PC-3 (cell line): ENCODE data around the gene POLR2C. TPM values are rescaled to one million over a fixed set of nuclear protein-coding genes. Genes with fewer than 3 reads are reported as not detected.

Experiments
- ATAC-seq: fragments of 200-7000 bp; cut with Tn5 transposase; 2 replicates; pipeline ENCODE4 v1.9.1; 2020; ENCODE audit warnings: mild to moderate bottlenecking, moderate library complexity
- BruUV-seq: library from RNA; stranded (reverse); fragments of 400-500 nt; replicated peaks from 2 replicates; lab custom pipeline; 2021; lab: Mats Ljungman, UMichigan
- CTCF ChIA-PET: fragments of 300-600 bp; sonication (Branson Sonifier 250); formaldehyde crosslinking; loops from one replicate; lab custom pipeline; 2022; ENCODE audit warnings: antibody characterized with exemption; lab: Charles Lee
- POLR2A ChIA-PET: fragments of 300-600 bp; sonication (Branson Sonifier 250); formaldehyde crosslinking; loops from one replicate; lab custom pipeline; 2022; ENCODE audit warnings: antibody characterized with exemption; ENCODE audit not compliant: unreplicated experiment; lab: Charles Lee
- DNase-seq: peaks from one replicate; pipeline ENCODE4 v3.0.0-alpha.2; 2015
- H2AFZ ChIP-seq: fragments of 300-600 bp; sonication (generic); 2 replicates; pipeline ENCODE4 v1.6.0; 2016; ENCODE audit warnings: antibody characterized with exemption, low read length
- H3F3A ChIP-seq: fragments of 300-600 bp; sonication (generic); one replicate; pipeline ENCODE4 v1.6.0; 2017; ENCODE audit warnings: antibody characterized with exemption, low read length, control low read depth, mild to moderate bottlenecking; ENCODE audit not compliant: unreplicated experiment
- H3K27ac ChIP-seq: fragments of 300-600 bp; sonication (generic); 2 replicates; pipeline ENCODE4 v1.5.1; 2016; ENCODE audit warnings: mild to moderate bottlenecking, low read length
- H3K27me3 ChIP-seq: fragments of 300-600 bp; sonication (generic); 2 replicates; pipeline ENCODE4 v1.6.1; 2016; ENCODE audit warnings: low read length, mixed read lengths
- H3K36me3 ChIP-seq: fragments of 300-600 bp; sonication (generic); 2 replicates; pipeline ENCODE4 v1.6.1; 2016; ENCODE audit warnings: low read depth, mixed run types, low read length, mixed read lengths
- H3K4me1 ChIP-seq: fragments of 300-600 bp; sonication (generic); 2 replicates; pipeline ENCODE4 v1.5.1; 2016; ENCODE audit warnings: low read length; ENCODE audit not compliant: insufficient read depth
- H3K4me2 ChIP-seq: fragments of 300-600 bp; sonication (generic); 2 replicates; pipeline ENCODE4 v1.6.0; 2016; ENCODE audit warnings: low read length
- H3K4me3 ChIP-seq: fragments of 300-600 bp; sonication (generic); 2 replicates; pipeline ENCODE4 v1.5.1; 2016; ENCODE audit warnings: mild to moderate bottlenecking, low read length, mixed read lengths
- H3K79me2 ChIP-seq: fragments of 300-600 bp; sonication (generic); 2 replicates; pipeline ENCODE4 v1.6.1; 2017; ENCODE audit warnings: low read length, mixed read lengths
- H3K9ac ChIP-seq: fragments of 300-600 bp; sonication (generic); 2 replicates; pipeline ENCODE4 v1.6.0; 2016; ENCODE audit warnings: mild to moderate bottlenecking, low read length
- H3K9me2 ChIP-seq: fragments of 300-600 bp; sonication (generic); replicated peaks from 2 replicates; pipeline ENCODE4 v1.6.1; 2016; ENCODE audit warnings: mixed run types, low read length, mixed read lengths
- H3K9me3 ChIP-seq: fragments of 300-600 bp; sonication (generic); 2 replicates; pipeline ENCODE4 v1.6.1; 2016; ENCODE audit warnings: low read length, mixed read lengths
- H4K20me1 ChIP-seq: fragments of 300-600 bp; sonication (generic); 2 replicates; pipeline ENCODE4 v1.6.1; 2016; ENCODE audit warnings: low read length, mixed read lengths
- EZH2 ChIP-seq: fragments of 300-600 bp; sonication (generic); IDR thresholded peaks from one replicate; pipeline ENCODE4 v1.6.1; 2017; ENCODE audit warnings: antibody characterized with exemption, mild to moderate bottlenecking, low read length; ENCODE audit not compliant: unreplicated experiment
- EZH2phosphoT487 ChIP-seq: fragments of 300-600 bp; sonication (generic); IDR thresholded peaks from 2 replicates; pipeline ENCODE4 v1.6.1; 2018; ENCODE audit warnings: mild to moderate bottlenecking, antibody characterized with exemption, low read length, borderline replicate concordance
- intact Hi-C: fragments of 100-400 bp; cut with micrococcal nuclease; formaldehyde crosslinking; loops from 2 replicates; pipeline ENCODE4 v1.9.0; 2023
- total RNA-seq: library from RNA; depleted of rRNA; stranded (reverse); fragments of >200 nt; gene quantifications from 2 replicates; pipeline ENCODE4 v1.2.3, GENCODE V29; 2014
- TF ChIP-seq, protein P1 (sequence below): fragments of 300-600 bp; sonication (generic); conservative IDR thresholded peaks from 2 replicates; pipeline ENCODE4 v1.5.1; 2017; ENCODE audit warnings: antibody characterized with exemption, low read depth, mild to moderate bottlenecking, low read length

Gene POLR2C
- total RNA-seq, 1 experiment from 2014 or later, result 114 TPM

DNA sequence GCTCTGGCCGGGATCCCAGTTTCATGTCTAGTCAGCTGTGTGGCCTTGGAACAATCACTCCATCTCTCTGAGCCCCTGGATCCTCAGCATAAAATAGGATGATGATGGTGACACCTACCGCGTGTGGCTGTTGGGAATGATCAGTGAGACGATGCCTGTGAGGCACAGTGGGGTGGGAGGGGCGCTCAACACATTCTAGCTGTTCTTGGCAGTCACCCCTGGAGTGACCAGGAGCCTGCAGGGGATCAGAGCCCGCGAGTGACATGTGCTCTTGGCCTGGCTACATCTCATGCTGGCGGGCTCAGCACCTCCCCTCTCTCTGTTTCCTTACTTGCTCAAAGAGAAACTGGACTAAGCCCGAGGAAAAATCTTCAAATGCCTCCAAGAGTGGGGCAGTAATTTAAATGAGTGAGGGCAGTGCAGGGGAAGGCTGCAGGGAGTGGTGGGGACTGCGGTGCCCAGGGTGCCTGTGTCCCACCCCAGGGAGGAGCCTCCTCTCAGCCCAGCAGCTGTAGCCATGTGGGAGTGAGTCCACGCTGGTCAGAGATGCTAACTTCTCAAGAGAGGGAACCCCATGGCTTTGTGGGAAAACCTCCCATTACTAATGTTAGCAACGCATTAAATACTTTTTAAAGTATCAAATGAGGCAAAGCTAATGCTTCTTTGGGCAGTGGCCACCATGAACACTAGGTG, 46.9 kb downstream of the POLR2C start:
- BruUV-seq, result no TSS peak
- no peak overlapping the region for H3K9ac ChIP-seq
- intact Hi-C loops, result no loop called here
- POLR2A ChIA-PET, result no interaction called here
- no peak overlapping the region for H3K27ac ChIP-seq
- ATAC-seq, result no peak
- H4K20me1 ChIP-seq, result no peaks in the 10 kb centered on the region
- H3F3A ChIP-seq, result no peaks in the 10 kb centered on the region
- H3K36me3 ChIP-seq, result no peaks in the 10 kb centered on the region
- H3K4me3 ChIP-seq, result no peak overlapping the region
- CTCF ChIA-PET, result no interaction called here
- H3K9me3 ChIP-seq, result no peaks in the 10 kb centered on the region
- no peaks in the 10 kb centered on the region for H3K4me1 ChIP-seq
- no peaks in the 10 kb centered on the region for H3K27me3 ChIP-seq
- no peaks in the 10 kb centered on the region for H3K79me2 ChIP-seq
- DNase-seq, result no peak
- H3K4me2 ChIP-seq, result no peak overlapping the region
- H3K9me2 ChIP-seq, result no peaks in the 10 kb centered on the region
- H2AFZ ChIP-seq, result no peak overlapping the region
- TF ChIP-seq EZH2 (no peak), EZH2phosphoT487 (no peak)
- TF ChIP-seq, protein P1, sequence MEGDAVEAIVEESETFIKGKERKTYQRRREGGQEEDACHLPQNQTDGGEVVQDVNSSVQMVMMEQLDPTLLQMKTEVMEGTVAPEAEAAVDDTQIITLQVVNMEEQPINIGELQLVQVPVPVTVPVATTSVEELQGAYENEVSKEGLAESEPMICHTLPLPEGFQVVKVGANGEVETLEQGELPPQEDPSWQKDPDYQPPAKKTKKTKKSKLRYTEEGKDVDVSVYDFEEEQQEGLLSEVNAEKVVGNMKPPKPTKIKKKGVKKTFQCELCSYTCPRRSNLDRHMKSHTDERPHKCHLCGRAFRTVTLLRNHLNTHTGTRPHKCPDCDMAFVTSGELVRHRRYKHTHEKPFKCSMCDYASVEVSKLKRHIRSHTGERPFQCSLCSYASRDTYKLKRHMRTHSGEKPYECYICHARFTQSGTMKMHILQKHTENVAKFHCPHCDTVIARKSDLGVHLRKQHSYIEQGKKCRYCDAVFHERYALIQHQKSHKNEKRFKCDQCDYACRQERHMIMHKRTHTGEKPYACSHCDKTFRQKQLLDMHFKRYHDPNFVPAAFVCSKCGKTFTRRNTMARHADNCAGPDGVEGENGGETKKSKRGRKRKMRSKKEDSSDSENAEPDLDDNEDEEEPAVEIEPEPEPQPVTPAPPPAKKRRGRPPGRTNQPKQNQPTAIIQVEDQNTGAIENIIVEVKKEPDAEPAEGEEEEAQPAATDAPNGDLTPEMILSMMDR, result no peak

DNA sequence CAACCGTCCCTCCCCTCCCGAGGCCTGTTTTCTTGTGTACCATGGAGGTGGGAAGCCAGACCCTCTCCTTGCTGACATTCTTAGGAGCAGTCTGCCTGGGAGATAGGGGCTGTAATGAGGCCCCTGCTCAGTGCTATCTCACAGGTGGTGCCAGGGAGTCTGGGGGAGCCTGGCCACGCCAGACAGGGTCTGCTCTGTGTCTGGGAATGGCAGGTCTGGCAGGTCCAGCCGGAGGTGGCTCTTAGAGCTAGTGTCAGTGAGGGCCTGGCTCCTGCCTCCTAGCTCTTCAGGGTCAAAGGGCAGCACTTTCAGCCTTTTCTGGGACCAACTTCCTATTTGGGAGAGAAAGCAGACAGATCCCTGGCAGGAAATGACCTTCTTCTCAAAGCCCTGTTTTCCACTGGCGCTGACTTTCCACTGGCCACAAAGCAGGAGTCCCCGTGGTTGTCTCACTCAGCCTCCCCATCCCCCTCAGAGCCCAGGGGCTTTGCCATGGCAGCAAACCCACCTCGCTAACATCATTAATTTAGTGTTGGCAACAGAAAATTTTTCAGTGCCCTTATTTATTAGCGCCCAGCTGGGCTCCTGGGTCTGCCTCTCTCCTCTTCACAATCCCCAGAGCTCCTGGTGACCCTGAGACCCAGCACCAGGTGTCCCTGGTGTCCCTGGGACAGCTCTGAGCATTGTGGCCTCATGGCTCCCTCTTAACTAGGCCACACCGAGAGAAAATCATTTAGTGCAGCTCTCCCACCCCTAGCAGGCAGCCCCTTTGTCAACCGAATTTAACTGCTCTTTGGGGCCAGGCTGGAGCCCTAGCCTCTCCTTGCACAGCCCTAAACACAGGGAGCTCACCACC, 47.8 kb downstream of the POLR2C start:
- Histone ChIP-seq H3K4me3 (no peak overlapping the region), H3K9ac (no peak overlapping the region), H3F3A (no peaks in the 10 kb centered on the region), H2AFZ (no peak overlapping the region), H3K36me3 (no peaks in the 10 kb centered on the region), H3K4me1 (no peaks in the 10 kb centered on the region), H3K27ac (no peak overlapping the region), H4K20me1 (no peaks in the 10 kb centered on the region), H3K9me2 (no peaks in the 10 kb centered on the region), H3K79me2 (no peaks in the 10 kb centered on the region), H3K4me2 (no peak overlapping the region), H3K9me3 (no peaks in the 10 kb centered on the region), H3K27me3 (no peaks in the 10 kb centered on the region)
- ChIA-PET POLR2A (no interaction called here), CTCF (no interaction called here)
- BruUV-seq, result no TSS peak
- TF ChIP-seq EZH2 (no peak), EZH2phosphoT487 (no peak)
- TF ChIP-seq, protein P1, result no peak
- intact Hi-C loops, result no loop called here
- ATAC-seq (no peak), DNase-seq (no peak)
